Measurements from ENCODE around the gene SFMBT2. TPM values are rescaled to one million over a fixed set of nuclear protein-coding genes. Genes with fewer than 3 reads are reported as not detected.
"Not testable (repeated sequence)": the region's sequence is repeated elsewhere in the genome, so short reads cannot be mapped to it uniquely, and the experiment has no call there.

Gene SFMBT2
- total RNA-seq, 2 donors from 2014 or later: 12.2 to 18.5 TPM

DNA sequence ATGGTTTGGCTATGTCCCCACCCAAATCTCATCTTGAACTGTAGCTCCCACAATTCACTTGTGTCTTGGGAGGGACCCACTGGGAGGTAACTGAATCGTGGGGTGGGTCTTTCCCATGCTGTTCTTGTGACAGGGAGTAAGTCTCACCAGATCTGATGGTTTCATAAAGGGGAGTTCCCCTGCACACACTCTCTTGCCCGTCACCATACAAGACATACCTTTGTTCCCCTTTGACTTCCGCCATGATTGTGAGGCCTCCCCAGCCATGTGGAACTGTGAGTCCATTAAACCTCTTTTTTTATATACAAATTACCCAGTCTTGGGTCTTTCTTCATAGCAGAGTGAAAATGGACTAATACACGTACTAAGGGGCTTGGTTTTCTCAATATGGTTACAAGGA is 106.7 kb downstream of the SFMBT2 start:
- no peak overlapping the region for H3K4me3 ChIP-seq
- intact Hi-C loops (cut with DNase I): loop anchor here (5.0 kb wide), 1 partner anchor 42 kb away; no protein-coding TSS in a partner anchor
- H3K27ac ChIP-seq: no peak overlapping the region
- DNase-seq (ENCODE audit: low spot score): no peak
- no peaks in the 10 kb centered on the region for H3K9me3 ChIP-seq
- TF ChIP-seq CTCF (IDR thresholded peaks at IDR 0.05) (no peak), POLR2AphosphoS5 (IDR thresholded peaks at IDR 0.05) (no peak), POLR2A (IDR thresholded peaks at IDR 0.05) (no peak)
- 93% methylated on average over 4 of the region's 4 CpGs for WGBS
- H3K36me3 ChIP-seq: no peaks in the 10 kb centered on the region
- no peaks in the 10 kb centered on the region for H3K27me3 ChIP-seq (replicated peaks; ENCODE audit: insufficient read depth)
- no peaks in the 10 kb centered on the region for H3K4me1 ChIP-seq (replicated peaks)

DNA sequence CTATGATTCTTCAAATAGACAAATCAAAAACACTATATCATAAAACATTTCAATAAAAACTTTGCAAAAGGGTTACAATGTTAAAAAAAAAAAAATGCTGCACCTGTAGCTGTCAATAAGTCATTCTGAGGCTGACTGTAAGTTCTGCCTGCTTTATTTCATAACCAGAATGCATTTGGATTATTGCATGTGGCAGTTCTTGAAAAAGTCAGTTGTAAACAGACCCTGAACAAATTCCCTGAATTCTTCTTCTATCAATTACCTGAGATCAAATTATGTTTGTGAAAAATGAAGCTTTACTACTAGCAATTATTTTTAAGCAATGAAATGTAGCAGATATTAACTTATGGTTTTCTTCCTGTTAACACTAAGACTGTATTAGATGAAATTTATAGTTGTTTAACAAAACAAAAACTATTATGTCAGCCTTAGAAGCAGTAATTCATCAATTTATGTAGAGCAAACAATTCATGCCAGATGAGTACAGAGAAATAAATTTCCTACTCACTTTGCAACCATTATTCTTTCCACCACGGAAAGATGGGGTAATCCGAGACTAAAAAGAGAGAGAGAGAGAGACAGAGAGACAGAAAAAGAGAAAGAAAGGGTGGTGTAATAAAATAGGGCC is 107.8 kb downstream of the SFMBT2 start:
- H3K4me3 ChIP-seq: no peak overlapping the region
- DNase-seq (ENCODE audit: low spot score): no peak
- intact Hi-C loops (cut with DNase I): loop anchor here (2.0 to 5.0 kb wide), 2 partner anchors 41 to 106 kb away; no protein-coding TSS in a partner anchor
- TF ChIP-seq POLR2AphosphoS5 (IDR thresholded peaks at IDR 0.05) (no peak), POLR2A (IDR thresholded peaks at IDR 0.05) (no peak), CTCF (IDR thresholded peaks at IDR 0.05) (no peak)
- H3K4me1 ChIP-seq (replicated peaks): no peaks in the 10 kb centered on the region
- no peaks in the 10 kb centered on the region for H3K9me3 ChIP-seq
- WGBS: 6% methylated on average over 2 of the region's 2 CpGs
- no peak overlapping the region for H3K27ac ChIP-seq
- H3K36me3 ChIP-seq: no peaks in the 10 kb centered on the region
- H3K27me3 ChIP-seq (replicated peaks; ENCODE audit: insufficient read depth): no peaks in the 10 kb centered on the region

DNA sequence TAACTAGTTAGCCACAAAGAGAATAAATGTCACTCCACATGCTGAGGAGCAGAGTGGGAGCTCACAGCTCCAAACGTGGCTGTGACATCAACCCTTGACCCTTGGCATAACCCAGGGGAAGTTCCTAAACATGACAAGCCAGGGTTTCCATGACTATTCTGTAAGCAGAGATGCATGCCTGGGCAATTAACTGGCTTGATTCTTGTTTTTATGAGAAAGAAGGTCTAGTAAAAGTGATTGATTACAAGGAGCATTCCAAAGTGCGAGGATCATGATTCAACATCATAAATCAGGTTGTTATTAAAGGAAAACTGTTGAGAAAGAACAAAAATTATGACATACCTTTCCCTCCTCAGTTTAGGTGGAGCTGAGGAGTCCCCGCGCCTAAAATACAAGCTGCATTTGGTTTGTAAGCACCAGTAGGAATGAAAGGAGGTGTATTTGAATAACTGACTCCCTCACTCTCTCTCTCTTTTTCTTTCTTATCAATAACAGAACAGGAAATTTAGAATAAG is 108.4 kb downstream of the SFMBT2 start:
- Histone ChIP-seq H3K9me3 (no peaks in the 10 kb centered on the region), H3K36me3 (no peaks in the 10 kb centered on the region), H3K27me3 (replicated peaks; ENCODE audit: insufficient read depth) (no peaks in the 10 kb centered on the region), H3K4me1 (replicated peaks) (no peaks in the 10 kb centered on the region), H3K4me3 (no peak overlapping the region), H3K27ac (no peak overlapping the region)
- intact Hi-C loops (cut with DNase I): loop anchor here (2.0 to 5.0 kb wide), 2 partner anchors 40 to 106 kb away; no protein-coding TSS in a partner anchor
- TF ChIP-seq POLR2A (IDR thresholded peaks at IDR 0.05) (no peak), CTCF (IDR thresholded peaks at IDR 0.05) (no peak), POLR2AphosphoS5 (IDR thresholded peaks at IDR 0.05) (peak; percentile 77)
- DNase-seq (ENCODE audit: low spot score): peak; percentile 26
- WGBS: 18% methylated on average over 4 of the region's 4 CpGs

DNA sequence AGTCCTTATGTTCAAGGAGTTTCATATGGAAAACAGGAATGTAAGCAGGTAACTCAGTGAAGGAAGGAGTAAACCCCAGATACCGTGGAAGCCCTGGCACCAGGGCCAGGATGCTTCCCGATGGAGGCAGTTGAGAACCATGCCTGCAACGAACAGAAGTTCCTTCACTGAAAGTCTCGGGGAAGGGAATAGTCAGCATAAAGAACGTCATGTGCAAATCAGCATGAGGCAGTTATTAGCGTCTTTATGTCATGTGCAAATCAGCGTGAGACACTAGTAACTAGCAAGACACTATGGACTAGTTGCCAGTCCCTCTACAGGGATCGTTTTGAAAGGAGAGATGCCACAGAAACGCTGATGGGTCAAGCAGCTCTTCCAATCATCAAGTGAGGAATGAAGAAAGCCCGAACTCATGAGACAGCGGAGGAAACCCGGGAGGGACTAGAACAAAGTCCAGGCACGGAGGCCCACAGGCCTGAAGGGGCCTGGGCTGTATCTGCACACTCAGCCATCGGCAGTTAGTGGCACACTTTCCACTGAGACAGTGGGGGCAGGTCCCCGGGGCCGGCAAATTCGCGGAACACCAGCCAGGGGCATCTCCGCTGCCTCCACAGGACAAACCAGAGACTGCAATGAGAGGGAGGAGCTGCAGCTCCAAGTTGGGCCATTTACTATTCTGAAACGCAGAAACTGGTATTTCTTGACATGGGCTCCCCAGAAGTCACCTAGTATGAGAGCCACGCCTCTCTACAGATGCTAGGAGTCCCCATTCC is 109.6 kb downstream of the SFMBT2 start:
- intact Hi-C loops (cut with DNase I): loop anchor here (5.0 kb wide), 1 partner anchor 39 kb away; no protein-coding TSS in a partner anchor
- H3K27me3 ChIP-seq (replicated peaks; ENCODE audit: insufficient read depth): no peaks in the 10 kb centered on the region
- H3K9me3 ChIP-seq: no peaks in the 10 kb centered on the region
- H3K27ac ChIP-seq: no peak overlapping the region
- whole genome bisulfite sequencing: 70% methylated on average over 21 of the region's 21 CpGs
- H3K4me3 ChIP-seq: no peak overlapping the region
- H3K36me3 ChIP-seq: no peaks in the 10 kb centered on the region
- DNase-seq (ENCODE audit: low spot score): no peak
- TF ChIP-seq POLR2A (IDR thresholded peaks at IDR 0.05): no peak
- TF ChIP-seq POLR2AphosphoS5 (IDR thresholded peaks at IDR 0.05): no peak
- no peaks in the 10 kb centered on the region for H3K4me1 ChIP-seq (replicated peaks)

DNA sequence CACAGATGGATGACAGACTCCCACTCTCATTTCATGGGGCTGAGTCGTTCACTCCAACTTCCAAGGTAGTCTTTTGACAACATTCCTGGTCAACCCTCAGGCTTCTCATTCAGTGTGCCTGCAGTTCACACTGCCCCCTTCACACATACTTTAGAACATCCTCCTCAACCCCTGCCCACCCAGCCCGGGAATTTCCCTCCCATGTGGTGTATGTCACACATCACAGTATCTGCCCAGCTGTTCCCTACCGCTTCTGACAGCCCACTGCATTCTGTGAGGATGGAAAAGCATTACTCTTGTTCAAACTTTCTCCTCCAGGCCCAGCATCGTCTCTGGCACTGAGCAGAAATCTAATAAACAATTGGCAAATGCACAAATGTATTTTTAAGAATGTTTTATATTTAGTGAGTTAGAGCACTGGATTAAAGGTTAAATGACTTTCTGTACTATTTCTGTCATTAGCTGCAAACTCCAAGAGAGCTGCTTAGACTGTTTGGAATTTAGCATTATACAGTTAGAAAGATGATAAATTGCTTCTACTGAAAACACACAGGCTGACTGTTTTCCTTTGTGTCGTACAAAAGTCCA is 110.4 kb downstream of the SFMBT2 start:
- Histone ChIP-seq H3K4me3 (no peak overlapping the region), H3K9me3 (no peaks in the 10 kb centered on the region), H3K4me1 (replicated peaks) (no peaks in the 10 kb centered on the region), H3K27me3 (replicated peaks; ENCODE audit: insufficient read depth) (no peaks in the 10 kb centered on the region), H3K36me3 (no peaks in the 10 kb centered on the region), H3K27ac (no peak overlapping the region)
- 43% methylated on average over 5 of the region's 5 CpGs for WGBS
- TF ChIP-seq CTCF (IDR thresholded peaks at IDR 0.05) (no peak), POLR2AphosphoS5 (IDR thresholded peaks at IDR 0.05) (no peak), POLR2A (IDR thresholded peaks at IDR 0.05) (no peak)
- intact Hi-C loops (cut with DNase I): loop anchor here (5.0 kb wide), 1 partner anchor 38 kb away; no protein-coding TSS in a partner anchor
- no peak for DNase-seq (ENCODE audit: low spot score)

DNA sequence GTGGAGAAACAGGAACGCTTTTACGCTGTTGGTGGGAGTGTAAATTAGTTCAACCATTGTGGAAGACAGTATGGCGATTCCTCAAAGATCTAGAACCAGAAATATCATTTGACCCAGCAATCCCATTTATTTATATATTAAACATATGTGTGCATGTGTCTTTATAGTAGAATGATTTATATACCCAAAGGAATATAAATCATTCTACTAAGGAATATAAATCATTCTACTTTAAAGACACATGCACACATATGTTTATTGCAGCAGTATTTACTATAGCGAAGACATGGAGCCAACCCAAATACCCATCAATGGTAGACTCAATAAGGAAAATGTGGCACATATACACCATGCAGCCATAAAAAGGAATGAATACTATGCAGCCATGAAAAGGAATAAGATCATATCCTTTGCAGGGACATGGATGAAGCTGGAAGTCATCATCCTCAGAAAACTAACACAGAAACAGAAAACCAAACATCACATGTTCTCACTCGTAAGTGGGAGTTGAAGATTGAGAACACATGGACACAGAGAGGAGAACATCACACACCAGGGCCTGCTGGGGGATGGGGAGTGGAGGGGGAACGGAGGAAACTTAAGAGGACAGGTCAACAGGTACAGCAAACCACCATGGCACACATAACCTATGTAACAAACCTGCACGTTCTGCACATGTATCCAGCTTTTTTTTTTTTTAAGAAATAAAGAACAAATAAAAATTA is 111.1 kb downstream of the SFMBT2 start:
- not testable (repeated sequence) for H3K36me3 ChIP-seq; DNase-seq (ENCODE audit: low spot score); H3K9me3 ChIP-seq; H3K4me3 ChIP-seq; H3K27ac ChIP-seq; H3K27me3 ChIP-seq (replicated peaks; ENCODE audit: insufficient read depth); H3K4me1 ChIP-seq (replicated peaks)
- 89% methylated on average over 7 of the region's 7 CpGs for WGBS
- intact Hi-C loops (cut with DNase I): loop anchor here (5.0 kb wide), 1 partner anchor 37 kb away; no protein-coding TSS in a partner anchor

All from prostate gland (tissue), 2 donors.